Activated CD8-positive, alpha-beta memory T cell treated with anti-CD3 and anti-CD28 coated beads, Interleukin-2, amount 10 ng/mL, durations not matched to agents 7 days and 5 days (primary cell): Measurements from ENCODE around the gene PTPN22. TPM values are rescaled to one million over a fixed set of nuclear protein-coding genes. Genes with fewer than 3 reads are reported as not detected.

Experiments used
- ATAC-seq: fragments of 150-1000 bp; cut with Tn5 transposase; one replicate; pipeline ENCODE4 v1.10.0; 2021; ENCODE audit warnings: moderate library complexity
- CTCF ChIA-PET: fragments of 350-600 bp; sonication (Branson Sonifier 250); formaldehyde crosslinking; loops from one replicate; lab custom pipeline; 2021; ENCODE audit warnings: antibody characterized with exemption; lab: Charles Lee
- DNase-seq: peaks from one replicate; pipeline ENCODE4 v3.0.0-alpha.2; 2020
- H3K27ac Mint-ChIP-seq: one replicate; pipeline ENCODE4 v1.8.0; 2021; ENCODE audit warnings: mild to moderate bottlenecking, mixed read lengths
- H3K27me3 Mint-ChIP-seq: one replicate; pipeline ENCODE4 v1.8.0; 2021; ENCODE audit warnings: mixed read lengths
- H3K36me3 Mint-ChIP-seq: one replicate; pipeline ENCODE4 v1.8.0; 2021; ENCODE audit warnings: mild to moderate bottlenecking, mixed read lengths
- H3K4me1 Mint-ChIP-seq: one replicate; pipeline ENCODE4 v1.8.0; 2021; ENCODE audit warnings: mixed read lengths
- H3K4me3 Mint-ChIP-seq: one replicate; pipeline ENCODE4 v1.8.0; 2021; ENCODE audit warnings: mild to moderate bottlenecking, moderate library complexity, mixed read lengths
- H3K9me3 Mint-ChIP-seq: one replicate; pipeline ENCODE4 v1.8.0; 2022; ENCODE audit warnings: low read depth, mixed read lengths
- total RNA-seq, 2 experiments: library from RNA; stranded (reverse); gene quantifications; one replicate each; pipeline ENCODE4 v1.2.3, GENCODE V29; 2021

The PTPN22 gene
- total RNA-seq, 2 experiments from 2014 or later, result 112 to 133 TPM

DNA sequence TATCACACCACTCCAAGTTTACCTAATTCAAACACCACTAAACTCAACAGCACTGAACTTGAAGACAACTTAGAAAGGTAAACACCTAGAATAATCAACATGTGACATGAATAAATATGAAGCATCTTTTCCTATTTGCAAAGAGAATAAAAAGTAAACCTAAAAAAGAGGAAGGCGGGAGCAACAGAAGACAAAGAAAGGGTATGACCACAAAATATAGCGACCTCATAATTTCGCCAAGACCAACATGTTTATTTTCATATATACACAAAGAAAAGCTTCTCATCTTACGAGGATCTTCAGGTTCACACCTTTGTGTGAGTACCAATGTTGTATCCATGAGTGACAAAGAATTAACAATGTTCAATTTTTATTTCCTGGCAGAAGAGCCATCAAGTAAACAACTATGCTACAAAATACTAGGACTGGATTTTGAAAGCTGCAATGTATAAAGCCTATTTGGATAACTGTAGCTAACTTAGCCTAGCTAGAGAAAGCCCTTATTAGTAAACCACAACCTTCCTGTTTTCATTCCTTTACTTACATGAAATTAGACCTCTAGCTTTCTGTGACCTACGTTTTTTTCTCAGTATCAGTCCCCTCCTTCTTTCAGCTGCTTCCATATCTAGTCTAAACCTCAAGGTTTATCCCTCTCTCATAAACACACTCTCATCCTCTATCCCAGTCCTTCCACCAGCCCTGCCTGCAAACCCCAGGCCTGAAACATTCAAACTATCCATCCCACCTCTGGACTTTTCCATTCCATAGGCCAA, 91.0 kb downstream of the PTPN22 start:
- H3K4me3 Mint-ChIP-seq, result no peak overlapping the region
- peaks cover 28% of the 10 kb centered on the region for H3K36me3 Mint-ChIP-seq
- no peak overlapping the region for H3K27ac Mint-ChIP-seq
- no peak for DNase-seq
- H3K27me3 Mint-ChIP-seq, result no peaks in the 10 kb centered on the region
- peaks cover 20% of the 10 kb centered on the region for H3K4me1 Mint-ChIP-seq
- peak; percentile 20 for ATAC-seq
- H3K9me3 Mint-ChIP-seq, result peaks cover 4% of the 10 kb centered on the region
- CTCF ChIA-PET, result interaction anchor here (0.8 to 2.0 kb wide), 2 partner anchors 22 to 52 kb away, joined by 3 to 10 read pairs; partner anchors contain the start of gene PHTF1

DNA sequence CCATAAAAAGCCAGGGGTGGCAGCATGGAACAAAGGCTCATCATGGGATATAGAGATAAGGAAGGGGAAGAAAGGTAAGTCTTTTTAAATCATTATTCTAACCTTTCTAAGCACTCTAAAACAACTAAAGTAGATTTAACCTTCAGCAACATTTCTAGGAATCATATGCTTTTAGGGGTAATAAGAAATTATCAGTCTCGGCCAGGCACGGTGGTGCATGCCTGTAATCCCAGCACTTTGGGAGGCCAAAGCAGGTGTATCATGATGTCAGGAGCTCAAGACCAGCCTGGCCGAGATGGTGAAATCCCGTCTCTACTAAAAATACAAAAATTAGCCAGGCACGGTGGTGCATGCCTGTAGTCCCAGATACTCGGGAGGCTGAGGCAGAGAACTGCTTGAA, 92.0 kb downstream of the PTPN22 start:
- ATAC-seq (no peak), DNase-seq (no peak)
- Mint-ChIP-seq H3K27ac (no peak overlapping the region), H3K4me3 (no peak overlapping the region), H3K9me3 (peaks cover 4% of the 10 kb centered on the region), H3K36me3 (peaks cover 29% of the 10 kb centered on the region), H3K27me3 (no peaks in the 10 kb centered on the region), H3K4me1 (peaks cover 15% of the 10 kb centered on the region)
- CTCF ChIA-PET, result no interaction called here

DNA sequence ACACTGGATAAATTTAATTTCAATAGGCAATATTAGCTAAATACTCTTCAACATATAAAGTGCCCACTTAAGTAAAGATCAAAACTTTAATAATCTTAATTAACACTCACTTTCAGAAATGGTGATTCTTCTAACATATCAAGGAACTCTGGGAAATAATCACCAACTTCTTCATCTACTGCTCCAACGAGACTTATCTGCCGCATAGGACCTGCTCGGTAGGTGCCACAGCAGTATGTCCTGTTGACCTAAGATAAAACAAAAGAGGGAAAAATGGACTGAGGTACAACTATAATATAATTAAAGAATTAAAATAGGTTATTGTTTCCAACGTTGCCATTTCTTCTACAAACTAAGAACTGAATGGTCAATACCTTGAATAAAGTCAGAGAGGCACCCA, 94.0 kb downstream of the PTPN22 start:
- CTCF ChIA-PET, result interaction anchor here (1.4 kb wide), 1 partner anchor 18 kb away, joined by 3 read pairs; the partner anchor contains the start of gene PHTF1
- H3K9me3 Mint-ChIP-seq, result peaks cover 4% of the 10 kb centered on the region
- no peak overlapping the region for H3K27ac Mint-ChIP-seq
- DNase-seq (no peak), ATAC-seq (no peak)
- no peak overlapping the region for H3K4me3 Mint-ChIP-seq
- H3K27me3 Mint-ChIP-seq, result no peaks in the 10 kb centered on the region
- H3K4me1 Mint-ChIP-seq, result peaks cover 15% of the 10 kb centered on the region
- H3K36me3 Mint-ChIP-seq, result peaks cover 28% of the 10 kb centered on the region

DNA sequence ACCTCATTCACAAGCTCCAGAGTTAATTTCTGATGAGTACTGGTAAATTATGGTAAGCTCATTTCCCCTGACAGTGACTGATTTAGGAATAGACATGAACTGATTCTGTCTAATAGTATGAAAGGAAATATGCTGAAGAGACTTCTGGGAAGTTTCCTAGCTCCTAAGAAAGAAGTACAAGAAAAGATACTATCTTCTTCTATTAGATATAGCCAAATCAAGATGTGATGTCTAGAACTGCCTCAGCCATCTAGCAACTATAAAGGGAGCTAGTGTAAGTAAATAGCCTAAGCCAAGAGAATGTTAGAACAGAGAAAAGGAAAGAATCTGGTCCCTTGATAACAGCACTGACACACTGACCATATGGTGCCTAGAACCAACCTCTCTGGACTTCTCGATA, 101.5 kb downstream of the PTPN22 start:
- Mint-ChIP-seq H3K4me1 (peaks cover 45% of the 10 kb centered on the region), H3K36me3 (peaks cover 48% of the 10 kb centered on the region), H3K27ac (no peak overlapping the region), H3K4me3 (no peak overlapping the region), H3K9me3 (no peaks in the 10 kb centered on the region), H3K27me3 (no peaks in the 10 kb centered on the region)
- ATAC-seq, result no peak
- no peak for DNase-seq
- CTCF ChIA-PET, result interaction anchor here (0.6 kb wide), 1 partner anchor 12 kb away, joined by 3 read pairs; no protein-coding TSS in a partner anchor

DNA sequence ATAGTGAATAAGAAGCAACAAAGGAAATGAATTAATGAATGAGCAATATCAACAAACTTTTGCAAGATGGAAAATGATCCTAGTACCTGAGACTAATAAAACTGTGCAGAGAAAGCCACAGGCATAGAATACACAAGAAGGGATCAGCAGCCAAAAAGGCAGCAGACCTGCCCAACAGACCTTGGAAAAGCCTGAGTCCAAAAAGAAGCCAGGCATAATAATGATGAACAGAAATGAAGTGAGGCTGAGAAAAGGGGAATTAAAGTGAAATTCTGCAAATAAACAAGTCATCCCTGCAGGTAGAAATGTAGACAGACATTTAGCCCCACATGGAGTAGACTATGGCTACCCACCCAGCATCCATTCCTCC, 101.9 kb downstream of the PTPN22 start:
- ATAC-seq (no peak), DNase-seq (no peak)
- no peaks in the 10 kb centered on the region for H3K9me3 Mint-ChIP-seq
- CTCF ChIA-PET, result no interaction called here
- H3K36me3 Mint-ChIP-seq, result peaks cover 52% of the 10 kb centered on the region
- no peaks in the 10 kb centered on the region for H3K27me3 Mint-ChIP-seq
- no peak overlapping the region for H3K27ac Mint-ChIP-seq
- H3K4me1 Mint-ChIP-seq, result peaks cover 47% of the 10 kb centered on the region
- H3K4me3 Mint-ChIP-seq, result no peak overlapping the region

DNA sequence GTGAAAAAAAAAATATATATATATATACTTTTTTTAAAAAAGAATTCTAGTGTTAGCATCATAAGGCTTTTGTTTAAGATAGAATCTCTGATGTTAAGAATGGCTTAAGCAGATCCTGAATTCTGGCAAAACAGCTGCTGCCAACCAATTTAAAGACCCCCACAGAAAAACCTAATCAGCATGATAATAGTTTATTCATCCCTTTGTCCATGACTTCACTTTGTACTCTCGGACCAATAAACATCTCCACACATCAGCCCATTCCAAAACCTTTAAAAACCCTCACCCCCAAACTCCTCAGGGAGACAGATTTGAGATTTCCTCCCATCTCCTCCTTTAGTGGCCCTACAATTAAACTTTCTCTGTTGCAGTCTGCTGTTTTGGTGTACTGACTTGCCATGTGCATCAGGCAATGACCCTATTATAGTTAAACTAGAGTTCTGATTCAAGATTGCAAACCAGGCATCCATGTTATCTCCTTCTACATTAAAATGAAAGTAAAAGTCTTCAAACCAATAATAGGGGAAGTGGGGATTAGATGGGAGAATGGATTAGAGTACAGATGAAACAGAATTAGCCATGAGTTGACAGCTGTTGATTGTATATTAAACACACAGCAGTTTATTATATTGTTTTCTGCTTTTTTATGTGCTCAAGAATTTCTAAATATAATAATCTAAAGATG, 102.5 kb downstream of the PTPN22 start:
- peaks cover 55% of the 10 kb centered on the region for H3K36me3 Mint-ChIP-seq
- no peaks in the 10 kb centered on the region for H3K9me3 Mint-ChIP-seq
- DNase-seq, result no peak
- peak overlapping the region; percentile 10 for H3K4me3 Mint-ChIP-seq
- ATAC-seq, result no peak
- CTCF ChIA-PET, result interaction anchor here (1.0 kb wide), 1 partner anchor 15 kb away, joined by 3 read pairs; no protein-coding TSS in a partner anchor
- no peaks in the 10 kb centered on the region for H3K27me3 Mint-ChIP-seq
- H3K4me1 Mint-ChIP-seq, result peaks cover 47% of the 10 kb centered on the region
- H3K27ac Mint-ChIP-seq, result no peak overlapping the region

DNA sequence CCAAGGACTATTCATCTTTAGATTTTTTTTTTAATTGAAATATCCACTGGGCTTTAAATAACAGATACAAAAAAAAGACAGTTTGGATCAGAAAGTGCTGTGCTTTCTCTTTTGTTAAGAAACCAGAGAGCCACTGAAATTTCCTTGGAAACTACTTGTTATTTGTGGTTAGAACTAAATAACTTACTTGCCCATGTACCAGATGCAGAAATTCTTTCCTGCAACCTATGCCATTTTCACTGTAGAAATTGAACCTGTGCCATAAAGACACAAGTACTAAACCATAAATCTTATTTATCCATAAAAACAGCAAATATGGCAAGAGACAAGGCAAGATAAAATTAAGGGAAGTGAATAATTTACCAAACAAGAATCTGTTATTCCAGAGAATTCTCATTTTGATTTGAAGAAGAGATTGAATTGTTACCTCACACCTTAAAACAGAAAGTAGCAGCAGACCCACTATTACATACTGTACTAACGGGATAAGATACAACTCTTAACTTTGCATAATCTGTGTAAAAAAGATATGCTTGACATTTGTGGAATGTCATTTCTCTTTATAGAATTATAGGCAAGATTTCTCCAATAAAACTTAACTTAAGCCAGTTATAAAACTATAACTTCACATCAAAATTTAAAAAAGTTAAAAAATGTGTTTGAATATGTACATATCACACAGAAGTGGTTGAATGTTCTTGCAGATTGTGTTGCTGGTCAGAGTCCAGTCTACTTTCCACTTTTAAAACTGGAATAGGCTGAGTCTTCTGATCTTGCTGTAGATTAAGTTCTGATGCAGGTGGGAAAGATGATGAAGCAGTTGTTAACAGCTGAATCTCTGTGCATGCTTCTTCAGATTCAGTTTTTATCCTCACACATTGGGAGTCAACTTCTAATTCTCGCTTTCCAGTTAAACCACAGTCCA, 105.9 kb downstream of the PTPN22 start:
- Mint-ChIP-seq H3K4me3 (no peak overlapping the region), H3K9me3 (no peaks in the 10 kb centered on the region), H3K36me3 (peaks cover 58% of the 10 kb centered on the region), H3K27ac (no peak overlapping the region), H3K27me3 (no peaks in the 10 kb centered on the region), H3K4me1 (peaks cover 46% of the 10 kb centered on the region)
- no peak for DNase-seq
- CTCF ChIA-PET, result no interaction called here
- ATAC-seq, result no peak

Other genes with a start within 250 kb of the PTPN22 start
- 10 to 100 TPM; 27.8 to 30.4 TPM for gene PHTF1, start 112.2 kb downstream of the PTPN22 start, total RNA-seq
- gene RSBN1, start 59.2 kb downstream of the PTPN22 start, total RNA-seq, result 10 to 100 TPM; 23.7 to 24.9 TPM
- 1 to 10 TPM; 1.2 to 2.1 TPM for gene BCL2L15, start 15.9 kb upstream of the PTPN22 start, total RNA-seq
- 10 to 100 TPM; 57.3 to 61.8 TPM for gene AP4B1, start 33.1 kb upstream of the PTPN22 start, total RNA-seq
- 10 to 100 TPM; 19.5 to 21.1 TPM for gene DCLRE1B, start 33.6 kb upstream of the PTPN22 start, total RNA-seq
- gene HIPK1, start 57.6 kb upstream of the PTPN22 start, total RNA-seq, result 10 to 100 TPM; 90.4 to 97.9 TPM
- under 1 TPM; 0.26 to 0.29 TPM for gene OLFML3, start 107.8 kb upstream of the PTPN22 start, total RNA-seq